H1 (cell line): Measurements from ENCODE around the gene GLIPR2. TPM values are rescaled to one million over a fixed set of nuclear protein-coding genes. Genes with fewer than 3 reads are reported as not detected.

Source experiments
- CTCF ChIA-PET: fragments of 300-600 bp; sonication (Branson Sonifier 250); formaldehyde crosslinking; loops from one replicate; lab custom pipeline; 2021; ENCODE audit not compliant: partially characterized antibody; lab: Charles Lee
- POLR2A ChIA-PET: fragments of 300-600 bp; sonication (Branson Sonifier 250); formaldehyde crosslinking; loops from one replicate; lab custom pipeline; 2021; ENCODE audit warnings: inconsistent platforms; ENCODE audit not compliant: partially characterized antibody; lab: Charles Lee
- DNase-seq, 2 experiments: peaks; one replicate each; pipeline versions ENCODE4 v3.0.0 to v3.0.0-alpha.2; 2010 to 2022; ENCODE audit warnings: low spot score in 2 of 2, low read depth in 1 of 2, mixed read lengths in 1 of 2
- FAIRE-seq: peaks from 2 replicates; lab custom pipeline; 2011; peaks lifted over from hg19 to GRCh38; lab: Jason Lieb, UNC
- H2AFZ ChIP-seq: 2 replicates; pipeline ENCODE4 v1.8.1; 2012; ENCODE audit warnings: low read length, inconsistent platforms
- H2AK5ac ChIP-seq: 2 replicates; pipeline ENCODE4 v1.6.1; 2013; ENCODE audit warnings: low read depth, low read length
- H2BK120ac ChIP-seq: replicated peaks from 2 replicates; pipeline ENCODE3; 2013; ENCODE audit warnings: low read depth, low read length, inconsistent platforms
- H2BK12ac ChIP-seq: 2 replicates; pipeline ENCODE4 v1.6.1; 2013; ENCODE audit warnings: low read depth, low read length
- H2BK15ac ChIP-seq: 2 replicates; pipeline ENCODE4 v1.6.1; 2013; ENCODE audit warnings: low read length
- H2BK20ac ChIP-seq: 2 replicates; pipeline ENCODE4 v1.6.1; 2013; ENCODE audit warnings: low read length
- H2BK5ac ChIP-seq: 2 replicates; pipeline ENCODE4 v1.6.1; 2013; ENCODE audit warnings: low read depth, low read length
- H3K14ac ChIP-seq: 2 replicates; pipeline ENCODE4 v1.6.1; 2013; ENCODE audit warnings: inconsistent platforms; ENCODE audit not compliant: insufficient read length
- H3K18ac ChIP-seq: 2 replicates; pipeline ENCODE4 v1.6.1; 2013; ENCODE audit warnings: low read length; ENCODE audit errors: extremely low read depth
- H3K23ac ChIP-seq: 2 replicates; pipeline ENCODE4 v1.6.1; 2013; ENCODE audit warnings: inconsistent platforms; ENCODE audit not compliant: insufficient read length
- H3K23me2 ChIP-seq: 2 replicates; pipeline ENCODE4 v1.6.1; 2013; ENCODE audit warnings: low read depth, low read length
- H3K27ac ChIP-seq: 2 replicates; pipeline ENCODE4 v1.6.1; 2011; ENCODE audit warnings: low read depth, low read length, inconsistent platforms
- H3K27me3 ChIP-seq, 4 experiments: replicated peaks in 1 of 4; 1 replicate in 1 of 4; 2 replicates in 3 of 4; pipeline versions ENCODE4 v1.6.1 to v1.8.1; 2011 to 2013; ENCODE audit warnings: low read length in 3 of 4, mild to moderate bottlenecking in 3 of 4, inconsistent platforms in 2 of 4, mixed read lengths in 2 of 4, moderate library complexity in 1 of 4; ENCODE audit not compliant: control insufficient read depth in 3 of 4, insufficient read depth in 3 of 4; ENCODE audit errors: extremely low read depth in 1 of 4
- H3K36me3 ChIP-seq, 4 experiments: 2 replicates each; pipeline versions ENCODE4 v1.6.1 to v1.8.1; 2011 to 2013; ENCODE audit warnings: mild to moderate bottlenecking in 4 of 4, low read length in 3 of 4, moderate library complexity in 2 of 4, control low read depth in 1 of 4, inconsistent platforms in 1 of 4; ENCODE audit not compliant: insufficient read depth in 4 of 4, control insufficient read depth in 2 of 4
- H3K4ac ChIP-seq: replicated peaks from 2 replicates; pipeline ENCODE3; 2013; ENCODE audit warnings: low read length, low read depth, mixed read lengths, inconsistent platforms; ENCODE audit not compliant: insufficient read length
- H3K4me1 ChIP-seq, 4 experiments: replicated peaks in 1 of 4; 1 replicate in 1 of 4; 2 replicates in 3 of 4; pipeline versions ENCODE4 v1.6.1 to v1.8.1; 2011 to 2013; ENCODE audit warnings: low read length in 3 of 4, inconsistent platforms in 2 of 4, mixed read lengths in 1 of 4; ENCODE audit not compliant: insufficient read depth in 4 of 4, control insufficient read depth in 3 of 4
- H3K4me2 ChIP-seq, 2 experiments: 2 replicates each; pipeline versions ENCODE4 v1.6.1 to v1.8.1; 2011 to 2013; ENCODE audit warnings: low read depth in 2 of 2, low read length in 2 of 2, control low read depth in 1 of 2, inconsistent platforms in 1 of 2, mild to moderate bottlenecking in 1 of 2; ENCODE audit not compliant: insufficient read depth in 1 of 2
- H3K4me3 ChIP-seq, 4 experiments: fragments of 200-600, 300-600 bp in 1 of 4; sonication (generic), shearing (Covaris generic), sonication (Bioruptor Twin) in 1 of 4; 2 replicates each; pipeline versions ENCODE4 v1.5.1 to v1.8.1; 2011 to 2016; ENCODE audit warnings: low read length in 4 of 4, low read depth in 3 of 4, control low read depth in 2 of 4, inconsistent platforms in 2 of 4, mild to moderate bottlenecking in 2 of 4, mixed read lengths in 1 of 4, moderate library complexity in 1 of 4; ENCODE audit not compliant: insufficient read depth in 2 of 4; ENCODE audit errors: extremely low read depth in 1 of 4
- H3K56ac ChIP-seq: replicated peaks from 2 replicates; pipeline ENCODE3; 2013; ENCODE audit warnings: low read depth, mild to moderate bottlenecking, mixed read lengths, low read length, inconsistent platforms; ENCODE audit not compliant: insufficient read length
- H3K79me1 ChIP-seq: 2 replicates; pipeline ENCODE4 v1.6.1; 2013; ENCODE audit warnings: low read depth, low read length, control low read depth
- H3K79me2 ChIP-seq, 2 experiments: 2 replicates each; pipeline versions ENCODE4 v1.6.1 to v1.8.1; 2012 to 2013; ENCODE audit warnings: low read length in 2 of 2, mild to moderate bottlenecking in 2 of 2, inconsistent platforms in 1 of 2; ENCODE audit not compliant: insufficient read depth in 2 of 2, control insufficient read depth in 1 of 2
- H3K9ac ChIP-seq, 4 experiments: replicated peaks in 1 of 4; 1 replicate in 1 of 4; 2 replicates in 3 of 4; pipeline versions ENCODE4 v1.6.1 to v1.8.1; 2011 to 2013; ENCODE audit warnings: low read depth in 3 of 4, low read length in 3 of 4, control low read depth in 2 of 4, mild to moderate bottlenecking in 2 of 4, moderate library complexity in 2 of 4, inconsistent platforms in 1 of 4; ENCODE audit errors: extremely low read depth in 1 of 4
- H3K9me3 ChIP-seq, 2 experiments: 2 replicates each; pipeline versions ENCODE4 v1.6.1 to v1.8.1; 2012 to 2013; ENCODE audit warnings: mild to moderate bottlenecking in 2 of 2, moderate library complexity in 2 of 2, control low read depth in 1 of 2, inconsistent platforms in 1 of 2, low read depth in 1 of 2, low read length in 1 of 2, mixed read lengths in 1 of 2; ENCODE audit not compliant: insufficient read depth in 2 of 2
- H4K20me1 ChIP-seq, 2 experiments: replicated peaks in 1 of 2; 2 replicates each; pipeline versions ENCODE3 to v1.8.1; 2011 to 2013; ENCODE audit warnings: inconsistent platforms in 2 of 2, low read length in 2 of 2, mild to moderate bottlenecking in 1 of 2; ENCODE audit not compliant: insufficient read depth in 2 of 2, control insufficient read depth in 1 of 2
- H4K5ac ChIP-seq: 2 replicates; pipeline ENCODE4 v1.6.1; 2013; ENCODE audit warnings: low read length, low read depth, mixed read lengths, inconsistent platforms; ENCODE audit not compliant: insufficient read length
- H4K8ac ChIP-seq: 2 replicates; pipeline ENCODE4 v1.8.0; 2013; ENCODE audit warnings: mild to moderate bottlenecking, moderate library complexity, low read length, inconsistent platforms; ENCODE audit not compliant: insufficient read depth; ENCODE audit errors: extremely low read depth
- H4K91ac ChIP-seq: replicated peaks from 2 replicates; pipeline ENCODE3; 2013; ENCODE audit warnings: low read length, mixed read lengths, inconsistent platforms; ENCODE audit not compliant: insufficient read length
- BACH1 ChIP-seq: IDR thresholded peaks from 2 replicates; pipeline ENCODE4 v1.6.1; 2012; ENCODE audit warnings: low read length, improper control_type of control experiment
- CEBPB ChIP-seq: IDR thresholded peaks from 2 replicates; pipeline ENCODE4 v1.6.1; 2012; ENCODE audit warnings: low read depth, low read length
- CHD1 ChIP-seq: IDR thresholded peaks from 2 replicates; pipeline ENCODE4 v1.6.1; 2012; ENCODE audit warnings: low read depth, low read length, improper control_type of control experiment
- CREB1 ChIP-seq: IDR thresholded peaks from 2 replicates; pipeline ENCODE4 v1.6.1; 2012; ENCODE audit warnings: inconsistent platforms
- EGR1 ChIP-seq: IDR thresholded peaks from 2 replicates; pipeline ENCODE4 v1.6.1; 2011; ENCODE audit warnings: low read depth, low read length, borderline replicate concordance
- JUN ChIP-seq: IDR thresholded peaks from 2 replicates; pipeline ENCODE4 v1.6.1; 2011; ENCODE audit warnings: low read depth, mild to moderate bottlenecking, improper control_type of control experiment, low read length
- KDM1A ChIP-seq: fragments of 200-600, 300-600 bp; sonication (generic); IDR thresholded peaks from 2 replicates; pipeline ENCODE4 v1.7.1; 2016; ENCODE audit warnings: mild to moderate bottlenecking, low read length, borderline replicate concordance
- PHF8 ChIP-seq: fragments of 200-600 bp; sonication (generic); conservative IDR thresholded peaks from 2 replicates; pipeline ENCODE4 v1.7.1; 2012; ENCODE audit warnings: low read depth, mild to moderate bottlenecking, inconsistent platforms, low read length, moderate library complexity
- POLR2A ChIP-seq, 2 experiments: IDR thresholded peaks; 1 replicate in 1 of 2; 2 replicates in 1 of 2; pipeline ENCODE4 v1.6.1; 2011; ENCODE audit warnings: low read depth in 2 of 2, low read length in 2 of 2, mild to moderate bottlenecking in 2 of 2; ENCODE audit errors: control extremely low read depth in 1 of 2
- RXRA ChIP-seq: IDR thresholded peaks from 2 replicates; pipeline ENCODE4 v1.6.1; 2011; ENCODE audit warnings: low read depth, mild to moderate bottlenecking, low read length, moderate library complexity; ENCODE audit not compliant: insufficient read depth
- SIRT6 ChIP-seq: IDR thresholded peaks from one replicate; pipeline ENCODE4 v1.7.1; 2012; ENCODE audit warnings: low read length, inconsistent platforms
- WGBS, 2 experiments: shearing (Covaris generic) in 1 of 2; methylation state at CpG; one replicate each; pipeline versions ENCODE4 v1.1.6 to v1.1.7; 2013 to 2015; ENCODE audit warnings: low lambda C conversion rate in 2 of 2, mixed read lengths in 2 of 2, inconsistent platforms in 1 of 2, low coverage in 1 of 2, missing lambda C conversion rate in 1 of 2; ENCODE audit not compliant: insufficient replicate concordance in 2 of 2, insufficient coverage in 1 of 2, insufficient read length in 1 of 2; ENCODE audit errors: extremely low coverage in 1 of 2, missing lambda C conversion rate in 1 of 2; 5-methylcytosine and 5-hydroxymethylcytosine counted together
- polyA plus RNA-seq, 7 experiments: library from polyadenylated mRNA; depleted of rRNA in 3 of 7; stranded (reverse) in 5 of 7; unstranded in 2 of 7; fragments of >200 nt in 5 of 7; fragments of 200-250 nt in 2 of 7; gene quantifications; 1 replicate in 5 of 7; 2 replicates in 1 of 7; 4 replicates in 1 of 7; pipeline versions ENCODE4 v1.2.1 to v1.2.3, GENCODE V29; 2011 to 2013; ENCODE audit warnings: missing spikeins in 2 of 7, mixed read lengths in 2 of 7
- total RNA-seq: library from RNA; stranded (reverse); fragmentation: NEBNext Ultra II Directional; extraction: Animal tissue kit (Norgen Biotek cat#: 25700); gene quantifications from 2 replicates; pipeline ENCODE4 v1.2.1, GENCODE V29; 2021
- TF ChIP-seq, protein P1 (sequence below): IDR thresholded peaks from 2 replicates; pipeline ENCODE4 v1.6.1; 2011; ENCODE audit warnings: low read depth, mild to moderate bottlenecking, low read length; ENCODE audit not compliant: insufficient read depth
- TF ChIP-seq, protein P2 (sequence below): IDR thresholded peaks from 2 replicates; pipeline ENCODE4 v1.6.1; 2011; ENCODE audit warnings: low read length, improper control_type of control experiment
- TF ChIP-seq, protein P3 (sequence below): IDR thresholded peaks from 2 replicates; pipeline ENCODE4 v1.6.1; 2012; ENCODE audit warnings: inconsistent platforms

Gene GLIPR2
- total and polyA plus RNA-seq, 2 of the 8 experiments (the other 6 are each of a cell fraction or from before 2014, with no cell fraction given) = 7.9 to 12.0 TPM

GRCh38 chr9:36138496-36138895 is 2.0 kb downstream of the GLIPR2 start:
- no peak overlapping the region for H3K56ac ChIP-seq
- no peaks in the 10 kb centered on the region for H3K79me1 ChIP-seq
- no peaks in the 10 kb centered on the region for H3K9me3 ChIP-seq
- FAIRE-seq (no peak), DNase-seq (no peak)
- no peak overlapping the region for H3K4me3 ChIP-seq
- CTCF ChIA-PET = interaction anchor here (0.9 to 6.7 kb wide), 7 partner anchors 9 to 591 kb away, joined by 4 to 58 read pairs (median 6); partner anchors contain the start of gene CCIN
- H4K91ac ChIP-seq = no peak overlapping the region
- H2BK5ac ChIP-seq = no peak overlapping the region
- H3K23me2 ChIP-seq = peaks cover 15% of the 10 kb centered on the region
- H2BK15ac ChIP-seq = no peak overlapping the region
- H4K8ac ChIP-seq = no peak overlapping the region
- H3K27me3 ChIP-seq = peaks cover 18 to 56% (median 46%) of the 10 kb centered on the region in 4 experiments
- H3K27ac ChIP-seq = no peak overlapping the region
- POLR2A ChIA-PET = no interaction called here
- H2BK20ac ChIP-seq = no peak overlapping the region
- H3K14ac ChIP-seq = no peak overlapping the region
- no peak overlapping the region for H3K18ac ChIP-seq
- 87% methylated on average over 10 of the region's 10 CpGs; no CpG with 5 or more reads in 1 of the 2 experiments for WGBS, 2 experiments
- H3K4me1 ChIP-seq = peaks cover 0 to 15% (median 7%) of the 10 kb centered on the region in 4 experiments; a peak in 6 of 7 replicates
- no peak overlapping the region for H3K23ac ChIP-seq
- no peak overlapping the region for H2AK5ac ChIP-seq
- no peak overlapping the region for H3K4me2 ChIP-seq
- H2BK12ac ChIP-seq = no peak overlapping the region
- H2AFZ ChIP-seq = no peak overlapping the region
- H3K36me3 ChIP-seq = no peaks in the 10 kb centered on the region
- H3K79me2 ChIP-seq = no peaks in the 10 kb centered on the region
- H2BK120ac ChIP-seq = no peak overlapping the region
- no peak overlapping the region for H4K5ac ChIP-seq
- H4K20me1 ChIP-seq = peaks cover 3 to 5% of the 10 kb centered on the region in 2 experiments
- no peak overlapping the region for H3K9ac ChIP-seq
- no peak overlapping the region for H3K4ac ChIP-seq
- TF ChIP-seq JUN (no peak), CHD1 (no peak), KDM1A (no peak), RXRA (no peak), CEBPB (no peak), SIRT6 (no peak), EGR1 (no peak), BACH1 (no peak), PHF8 (no peak), CREB1 (no peak), POLR2A (IDR thresholded peaks at IDR 0.05; ENCODE audit: control extremely low read depth in 1 of 2, low read depth in 2 of 2, low read length in 2 of 2) (no peak)
- TF ChIP-seq, protein P1, sequence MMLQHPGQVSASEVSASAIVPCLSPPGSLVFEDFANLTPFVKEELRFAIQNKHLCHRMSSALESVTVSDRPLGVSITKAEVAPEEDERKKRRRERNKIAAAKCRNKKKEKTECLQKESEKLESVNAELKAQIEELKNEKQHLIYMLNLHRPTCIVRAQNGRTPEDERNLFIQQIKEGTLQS = no peak
- TF ChIP-seq, protein P2, sequence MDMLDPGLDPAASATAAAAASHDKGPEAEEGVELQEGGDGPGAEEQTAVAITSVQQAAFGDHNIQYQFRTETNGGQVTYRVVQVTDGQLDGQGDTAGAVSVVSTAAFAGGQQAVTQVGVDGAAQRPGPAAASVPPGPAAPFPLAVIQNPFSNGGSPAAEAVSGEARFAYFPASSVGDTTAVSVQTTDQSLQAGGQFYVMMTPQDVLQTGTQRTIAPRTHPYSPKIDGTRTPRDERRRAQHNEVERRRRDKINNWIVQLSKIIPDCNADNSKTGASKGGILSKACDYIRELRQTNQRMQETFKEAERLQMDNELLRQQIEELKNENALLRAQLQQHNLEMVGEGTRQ = no peak
- TF ChIP-seq, protein P3, sequence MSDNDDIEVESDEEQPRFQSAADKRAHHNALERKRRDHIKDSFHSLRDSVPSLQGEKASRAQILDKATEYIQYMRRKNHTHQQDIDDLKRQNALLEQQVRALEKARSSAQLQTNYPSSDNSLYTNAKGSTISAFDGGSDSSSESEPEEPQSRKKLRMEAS = no peak
